GM21737 (cell line): ENCODE data around the gene IMPDH2.
A peak's percentile ranks its signal among the peaks of the same experiment; 100 is the strongest.

Source experiments
- ATAC-seq: cut with Tn5 transposase; IDR thresholded peaks from one replicate; pipeline ENCODE4 v1.9.1; 2021; ENCODE audit warnings: mild to moderate bottlenecking, moderate library complexity; ENCODE audit not compliant: unreplicated experiment

Gene IMPDH2

GRCh38 chr3:49007068-49007770 lies 22.0 kb downstream of the IMPDH2 start, which contains the start of gene WDR6:
TSS of gene WDR6 (plus strand) at chr3:49007391. CDS start at chr3:49007432, 41 bp downstream.
- ATAC-seq = peak; percentile 82

GRCh38 chr3:49006408-49007067 lies 22.7 kb downstream of the IMPDH2 start:
- peak; percentile 2 for ATAC-seq

GRCh38 chr3:49005998-49006397 lies 23.2 kb downstream of the IMPDH2 start:
- no peak for ATAC-seq

- no peak for ATAC-seq
These were observed 23.9 kb downstream of the IMPDH2 start for GRCh38 chr3:49005303-49005680.

- ATAC-seq = no peak
These were observed 24.6 kb downstream of the IMPDH2 start for GRCh38 chr3:49004352-49005302.

GRCh38 chr3:49001155-49001554 lies 28.0 kb downstream of the IMPDH2 start:
- ATAC-seq = no peak

GRCh38 chr3:48999085-48999858 lies 29.9 kb downstream of the IMPDH2 start:
- ATAC-seq = no peak

- ATAC-seq = no peak
These were observed 31.2 kb downstream of the IMPDH2 start for GRCh38 chr3:48997714-48998637.

- no peak for ATAC-seq
These were observed 32.0 kb downstream of the IMPDH2 start for GRCh38 chr3:48997102-48997635.

- no peak for ATAC-seq
These were observed 32.6 kb downstream of the IMPDH2 start for GRCh38 chr3:48996640-48997039.

- no peak for ATAC-seq
These were observed 35.4 kb downstream of the IMPDH2 start for GRCh38 chr3:48993834-48994233.

- no peak for ATAC-seq
These were observed 37.2 kb downstream of the IMPDH2 start for GRCh38 chr3:48991851-48992545.

GRCh38 chr3:48990636-48991469 lies 38.3 kb downstream of the IMPDH2 start:
- ATAC-seq = peak; percentile 6

- ATAC-seq = peak; percentile 61
These were observed 39.2 kb downstream of the IMPDH2 start, which contains the start of gene P4HTM for GRCh38 chr3:48989796-48990635. TSS of gene P4HTM (plus strand) at chr3:48990241. CDS start at chr3:48990257, 16 bp downstream.

- ATAC-seq = no peak
These were observed 39.9 kb downstream of the IMPDH2 start for GRCh38 chr3:48989126-48989795.

- no peak for ATAC-seq
These were observed 43.3 kb downstream of the IMPDH2 start for GRCh38 chr3:48985831-48986376.
